OCI-LY1 (cell line): ENCODE data around the gene KLHDC4.

Experiments used
- EZH2 ChIP-seq: fragments of 200-600 bp; sonication (generic), shearing (Covaris generic); IDR thresholded peaks from 2 replicates; pipeline ENCODE4 v1.8.0; 2017; ENCODE audit warnings: borderline replicate concordance, mixed run types, mild to moderate bottlenecking, antibody characterized with exemption, low read length, moderate library complexity, mixed read lengths
- TF ChIP-seq, protein P1 (sequence below): fragments of 200-600 bp; sonication (generic), shearing (Covaris generic); IDR thresholded peaks from 2 replicates; pipeline ENCODE4 v1.5.1; 2017; ENCODE audit warnings: mild to moderate bottlenecking, antibody characterized with exemption, low read length, moderate library complexity, mixed read lengths

DNA sequence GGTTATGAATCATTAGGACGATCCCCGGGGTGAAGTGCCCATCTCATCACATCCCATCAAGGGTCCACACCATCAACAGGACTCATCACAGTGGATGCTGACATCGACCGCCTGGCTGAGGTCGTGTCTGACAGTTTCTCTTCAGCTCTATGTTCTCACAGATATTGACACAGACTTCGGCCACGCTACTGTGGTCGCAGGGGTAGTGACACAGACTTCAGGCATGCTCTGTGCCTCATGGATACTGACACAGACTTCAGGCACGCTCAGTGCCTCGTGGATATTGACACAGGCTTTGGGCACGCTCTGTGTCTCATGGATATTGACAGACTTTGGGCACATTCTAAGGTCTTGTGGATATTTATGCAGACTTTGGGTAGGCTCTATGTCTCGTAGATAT is 50.1 kb downstream of the KLHDC4 start:
- TF ChIP-seq, protein P1, sequence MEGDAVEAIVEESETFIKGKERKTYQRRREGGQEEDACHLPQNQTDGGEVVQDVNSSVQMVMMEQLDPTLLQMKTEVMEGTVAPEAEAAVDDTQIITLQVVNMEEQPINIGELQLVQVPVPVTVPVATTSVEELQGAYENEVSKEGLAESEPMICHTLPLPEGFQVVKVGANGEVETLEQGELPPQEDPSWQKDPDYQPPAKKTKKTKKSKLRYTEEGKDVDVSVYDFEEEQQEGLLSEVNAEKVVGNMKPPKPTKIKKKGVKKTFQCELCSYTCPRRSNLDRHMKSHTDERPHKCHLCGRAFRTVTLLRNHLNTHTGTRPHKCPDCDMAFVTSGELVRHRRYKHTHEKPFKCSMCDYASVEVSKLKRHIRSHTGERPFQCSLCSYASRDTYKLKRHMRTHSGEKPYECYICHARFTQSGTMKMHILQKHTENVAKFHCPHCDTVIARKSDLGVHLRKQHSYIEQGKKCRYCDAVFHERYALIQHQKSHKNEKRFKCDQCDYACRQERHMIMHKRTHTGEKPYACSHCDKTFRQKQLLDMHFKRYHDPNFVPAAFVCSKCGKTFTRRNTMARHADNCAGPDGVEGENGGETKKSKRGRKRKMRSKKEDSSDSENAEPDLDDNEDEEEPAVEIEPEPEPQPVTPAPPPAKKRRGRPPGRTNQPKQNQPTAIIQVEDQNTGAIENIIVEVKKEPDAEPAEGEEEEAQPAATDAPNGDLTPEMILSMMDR, result no peak
- TF ChIP-seq EZH2, result no peak
